SH-SY5Y (cell line): Measurements from ENCODE around the gene TLCD1.

ENCODE experiments used
- GATA2 ChIP-seq: IDR thresholded peaks from 2 replicates; pipeline ENCODE4 v1.6.1; 2011; ENCODE audit warnings: mild to moderate bottlenecking, low read depth, low read length
- GATA3 ChIP-seq: IDR thresholded peaks from 2 replicates; pipeline ENCODE4 v1.6.1; 2011; ENCODE audit warnings: low read depth, mild to moderate bottlenecking, low read length, moderate library complexity

GRCh38 chr17:28700830-28701492, 25.1 kb downstream of the TLCD1 start:
- no peak for TF ChIP-seq GATA2
- no peak for TF ChIP-seq GATA3
